Ishikawa (cell line): Measurements from ENCODE around the gene EPB41.

Source experiments
- EGR1 ChIP-seq: IDR thresholded peaks from 2 replicates; pipeline ENCODE4 v1.6.1; 2012
- USF1 ChIP-seq: IDR thresholded peaks from 2 replicates; pipeline ENCODE4 v1.6.1; 2012

GRCh38 chr1:28973596-28974421, 59.4 kb downstream of the EPB41 start:
- no peak for TF ChIP-seq EGR1
- no peak for TF ChIP-seq USF1
